GM21528 (cell line): ENCODE results near the gene SQSTM1.

Experiments used
- ATAC-seq: cut with Tn5 transposase; IDR thresholded peaks from one replicate; pipeline ENCODE4 v1.9.1; 2021; ENCODE audit warnings: mild to moderate bottlenecking, moderate library complexity; ENCODE audit not compliant: unreplicated experiment, low FRiP score

SQSTM1 gene

GRCh38 chr5:179805070-179805528, 15.6 kb upstream of the SQSTM1 start:
- no peak for ATAC-seq

GRCh38 chr5:179805529-179806249, 15.0 kb upstream of the SQSTM1 start:
- peak; percentile 29 for ATAC-seq

- peak; percentile 72 for ATAC-seq
Measured at GRCh38 chr5:179806250-179807048, 14.3 kb upstream of the SQSTM1 start, which contains the start of gene MGAT4B. MGAT4B (minus strand) TSS chr5:179806866; CDS start chr5:179806583, 283 bp downstream.

- no peak for ATAC-seq
Measured at GRCh38 chr5:179812135-179812825, 8.4 kb upstream of the SQSTM1 start.

- ATAC-seq, result no peak
Measured at GRCh38 chr5:179812997-179813607, 7.6 kb upstream of the SQSTM1 start.

- ATAC-seq, result no peak
Measured at GRCh38 chr5:179814090-179814489, 6.6 kb upstream of the SQSTM1 start.

- no peak for ATAC-seq
Measured at GRCh38 chr5:179815491-179816249, 5.0 kb upstream of the SQSTM1 start.

GRCh38 chr5:179816401-179816795, 4.3 kb upstream of the SQSTM1 start:
- no peak for ATAC-seq

- no peak for ATAC-seq
Measured at GRCh38 chr5:179816796-179817469, 3.8 kb upstream of the SQSTM1 start.

- no peak for ATAC-seq
Measured at GRCh38 chr5:179817470-179817840, 3.2 kb upstream of the SQSTM1 start.

GRCh38 chr5:179817890-179818745, 2.6 kb upstream of the SQSTM1 start:
- ATAC-seq, result no peak

- peak; percentile 58 for ATAC-seq
Measured at GRCh38 chr5:179818746-179819295, 1.9 kb upstream of the SQSTM1 start.

- peak; percentile 17 for ATAC-seq
Measured at GRCh38 chr5:179819296-179820126, 1.2 kb upstream of the SQSTM1 start.

GRCh38 chr5:179820127-179820482, 600 bp upstream of the SQSTM1 start:
- ATAC-seq, result no peak

- ATAC-seq, result peak; percentile 46
Measured at GRCh38 chr5:179821298-179822058, 773 bp downstream of the SQSTM1 start.

- ATAC-seq, result no peak
Measured at GRCh38 chr5:179822059-179822432, 1.3 kb downstream of the SQSTM1 start.
